Amniotic epithelial cell (primary cell): ENCODE data around the gene ELP4.

Source experiments
- DNase-seq: peaks from one replicate; pipeline ENCODE4 v3.0.0-alpha.2; 2010; ENCODE audit warnings: low read depth

ELP4 gene

DNA sequence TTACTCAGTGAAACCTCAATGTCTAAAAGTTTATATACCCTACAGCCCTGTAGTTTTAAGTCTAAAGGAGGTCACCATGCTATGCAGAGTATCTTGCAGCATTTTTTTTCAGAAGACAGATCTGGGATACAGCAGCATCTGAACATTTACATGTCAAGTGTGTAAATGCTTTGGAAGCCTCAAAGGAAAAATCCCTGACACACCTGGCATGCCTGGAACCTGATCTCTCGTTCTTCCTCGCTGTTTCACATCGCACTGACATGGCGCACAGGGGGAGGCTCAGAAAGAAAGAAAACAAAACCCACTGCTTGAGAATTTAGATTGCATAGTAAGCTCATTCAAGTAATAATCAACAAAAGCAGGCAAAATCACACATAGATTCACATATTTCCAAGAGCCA is 270.5 kb downstream of the ELP4 start:
- DNase-seq: no peak

DNA sequence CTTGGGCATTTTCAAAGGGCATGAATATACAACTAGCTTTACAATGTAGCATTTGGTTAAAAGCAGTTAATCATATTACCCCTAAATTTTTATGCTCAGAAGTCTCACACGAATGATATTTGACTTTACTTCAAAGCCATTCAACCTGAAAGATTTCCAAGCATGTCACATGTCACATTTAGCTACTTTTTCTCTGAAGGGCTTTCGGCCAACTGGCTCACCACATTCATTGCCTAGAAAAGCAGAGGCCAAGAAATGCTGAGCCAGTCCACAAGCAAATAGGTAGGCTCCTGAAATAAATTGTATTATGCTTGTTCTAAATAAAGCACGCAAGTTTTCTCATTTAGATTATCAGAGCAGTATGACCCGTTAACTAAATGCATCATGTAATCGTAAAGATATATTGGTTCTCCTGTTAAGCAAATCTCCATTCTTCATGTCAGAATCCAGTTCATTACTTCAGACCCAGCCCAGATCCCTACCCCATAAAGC is 271.0 kb downstream of the ELP4 start:
- no peak for DNase-seq

DNA sequence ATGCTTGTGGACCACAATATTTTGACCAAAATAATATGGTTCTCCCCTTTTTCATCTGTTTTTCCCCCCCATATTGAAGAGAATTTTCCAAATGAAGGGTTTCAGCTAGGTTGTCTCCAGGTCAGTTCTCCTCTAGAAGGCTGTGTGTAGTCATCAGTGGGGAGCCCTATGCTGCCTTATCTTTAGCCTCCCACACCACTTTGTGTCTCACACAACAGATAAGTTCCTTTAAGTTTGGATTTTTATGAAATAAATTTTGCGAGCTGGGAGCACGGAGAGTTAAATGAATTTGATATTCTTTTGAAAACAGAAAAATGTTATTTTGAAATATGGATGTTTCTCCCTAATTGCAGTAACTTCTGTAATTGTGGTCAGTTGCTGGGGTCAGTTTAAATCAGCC is 272.7 kb downstream of the ELP4 start:
- no peak for DNase-seq

DNA sequence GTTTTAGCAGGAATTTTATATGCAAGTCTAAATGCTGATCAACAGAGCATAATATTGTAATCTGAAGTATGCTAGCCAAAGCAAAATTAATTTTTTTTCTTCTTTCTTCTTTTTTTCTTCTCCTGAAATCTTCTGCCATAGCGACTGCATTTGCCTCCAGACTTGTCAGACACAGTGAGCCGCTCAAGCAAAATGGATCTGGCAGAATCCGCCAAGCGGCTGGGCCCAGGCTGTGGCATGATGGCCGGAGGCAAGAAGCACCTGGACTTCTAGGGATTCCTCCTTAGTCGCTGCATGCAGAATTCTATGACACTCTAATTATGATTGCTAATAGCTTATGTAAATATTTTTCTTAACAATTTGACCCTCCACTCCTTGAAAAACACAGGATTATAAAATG is 273.7 kb downstream of the ELP4 start:
- DNase-seq: no peak

DNA sequence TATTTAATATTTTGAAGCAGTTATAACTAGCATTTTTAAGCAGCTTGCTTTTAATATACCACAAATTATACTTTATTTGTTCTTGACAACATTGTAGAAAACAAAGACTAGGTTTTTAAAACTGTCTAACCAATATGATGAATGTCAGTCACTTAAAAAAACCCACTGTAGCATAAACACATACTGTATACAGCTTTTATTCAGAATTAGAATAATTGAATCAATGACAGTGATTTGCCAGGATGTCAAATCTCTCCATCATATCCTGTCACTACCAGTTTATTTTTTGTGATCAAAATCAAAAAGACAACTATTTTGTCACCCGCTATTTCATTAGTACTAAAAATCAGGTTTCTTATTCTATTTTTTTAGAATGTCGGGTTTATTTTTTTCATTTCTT is 275.0 kb downstream of the ELP4 start:
- DNase-seq: no peak

DNA sequence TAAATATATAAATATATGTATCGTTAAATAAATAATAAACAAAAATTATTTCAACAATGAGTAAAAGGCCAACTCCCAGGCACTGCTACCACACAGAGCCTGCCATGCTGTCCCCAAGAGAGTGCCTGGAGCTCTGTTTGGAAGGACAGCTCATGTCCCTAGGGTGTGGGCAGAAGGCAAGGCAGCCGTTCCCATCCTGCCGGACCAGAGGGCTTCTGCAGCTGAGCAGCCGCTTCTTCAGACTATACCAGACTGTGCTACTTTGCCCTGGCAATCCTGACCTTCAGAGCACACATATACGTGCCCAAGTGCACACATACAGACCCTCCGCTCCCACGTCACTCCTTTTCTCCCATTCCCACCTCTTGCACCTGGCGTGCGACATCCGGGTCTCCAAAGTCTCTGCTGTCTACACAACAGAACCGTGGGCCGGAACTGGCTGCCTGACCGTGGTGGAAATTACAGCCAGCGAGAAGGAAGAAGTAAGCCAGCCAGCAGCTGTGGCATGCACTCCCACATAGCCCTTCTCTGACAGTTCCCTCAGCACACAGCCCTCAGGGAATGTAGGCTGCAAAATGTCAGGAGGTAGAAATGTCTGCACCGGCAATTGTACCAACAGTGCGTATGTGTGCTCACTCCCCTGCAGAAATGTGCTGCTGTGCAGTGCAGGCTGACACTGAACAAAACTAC is 277.6 kb downstream of the ELP4 start:
- no peak for DNase-seq

DNA sequence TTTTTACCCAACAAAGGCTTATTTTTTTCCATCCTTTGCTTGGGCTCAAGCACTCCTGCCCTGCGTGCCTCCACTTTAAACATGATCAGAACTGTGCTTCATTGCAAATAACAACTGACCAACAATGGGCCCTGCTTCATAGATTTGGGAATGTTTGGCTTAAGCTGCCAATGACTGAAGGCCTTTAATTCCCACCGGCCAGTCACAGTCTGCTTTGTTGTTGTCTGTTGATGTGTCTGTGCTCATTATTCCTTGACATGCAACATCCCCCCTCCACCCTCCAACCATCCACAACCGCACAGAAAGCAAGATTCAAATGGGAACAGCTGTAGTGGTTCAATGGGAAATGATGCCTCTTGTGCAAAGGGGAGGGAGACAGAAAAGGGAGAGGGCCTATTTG is 278.5 kb downstream of the ELP4 start:
- DNase-seq: no peak

DNA sequence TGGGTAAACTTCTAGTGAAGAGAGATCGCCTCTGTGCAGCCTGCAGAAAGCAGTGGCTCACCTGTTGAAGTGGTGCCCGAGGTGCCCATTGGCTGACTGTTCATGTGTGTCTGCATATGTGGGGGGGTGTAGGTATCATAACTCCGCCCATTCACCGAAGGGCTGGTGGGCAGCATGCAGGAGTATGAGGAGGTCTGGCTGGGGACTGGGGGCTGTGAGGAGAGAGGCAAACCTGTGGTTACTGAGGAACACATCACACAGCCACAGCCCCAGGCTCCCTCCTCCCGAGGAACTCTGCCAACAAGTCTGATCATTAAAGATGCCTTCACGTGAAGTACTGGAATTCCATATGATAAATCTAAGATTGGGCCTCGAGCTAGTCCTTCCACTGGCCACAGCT is 281.1 kb downstream of the ELP4 start:
- no peak for DNase-seq

DNA sequence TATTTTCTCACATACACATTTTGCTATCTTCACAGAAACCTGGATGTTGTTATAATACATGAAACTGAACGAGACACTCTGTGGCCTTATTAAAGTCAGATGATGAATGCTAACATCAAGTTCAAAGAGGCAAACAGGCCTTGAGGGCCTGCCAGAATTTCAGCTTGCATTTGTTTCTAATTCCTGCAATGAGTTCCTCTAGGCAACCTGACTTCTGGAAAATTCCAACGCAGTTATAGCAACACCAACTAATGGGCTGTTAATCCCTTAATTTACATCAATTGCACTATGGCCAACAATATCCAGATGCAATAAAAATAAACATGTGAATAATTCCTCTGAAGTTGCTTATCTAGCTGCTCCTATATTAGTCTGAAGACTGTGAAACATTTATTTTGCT is 282.5 kb downstream of the ELP4 start:
- no peak for DNase-seq

DNA sequence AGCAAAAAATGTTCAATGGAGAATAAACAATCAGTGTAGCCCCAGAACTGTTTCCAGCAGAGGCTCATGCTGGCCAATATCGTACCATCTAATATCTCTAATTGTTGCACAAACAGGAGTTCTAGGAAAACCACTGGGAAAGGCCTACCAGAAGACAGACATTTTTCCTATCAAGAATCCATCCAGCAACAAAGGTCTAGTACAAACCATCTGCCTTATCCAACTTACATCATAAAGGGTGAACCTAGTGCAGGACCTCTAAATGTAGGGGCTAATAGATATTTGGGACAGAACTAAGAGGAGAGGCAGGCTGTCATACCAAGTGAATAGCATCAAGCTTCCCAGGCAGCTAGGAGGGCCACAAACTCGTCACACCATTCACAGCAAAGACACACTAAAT is 282.9 kb downstream of the ELP4 start:
- no peak for DNase-seq

DNA sequence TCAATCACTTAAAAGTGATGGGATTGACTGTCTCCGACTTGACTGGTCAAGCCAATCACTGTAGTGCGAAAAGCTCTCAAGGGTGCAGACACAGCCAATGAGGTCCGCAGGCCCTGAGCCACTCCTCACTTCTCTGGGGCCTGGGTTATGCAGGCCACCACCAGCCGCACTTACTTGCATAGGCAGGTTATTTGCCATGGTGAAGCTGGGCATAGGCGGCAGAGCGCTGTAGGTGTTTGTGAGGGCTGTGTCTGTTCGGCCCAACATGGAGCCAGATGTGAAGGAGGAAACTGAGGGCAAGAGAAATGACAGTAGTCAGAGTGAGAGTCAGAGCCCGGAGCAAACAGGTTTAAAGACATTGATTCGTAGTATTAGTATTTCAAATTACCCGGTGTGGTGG is 283.7 kb downstream of the ELP4 start:
- DNase-seq: no peak

DNA sequence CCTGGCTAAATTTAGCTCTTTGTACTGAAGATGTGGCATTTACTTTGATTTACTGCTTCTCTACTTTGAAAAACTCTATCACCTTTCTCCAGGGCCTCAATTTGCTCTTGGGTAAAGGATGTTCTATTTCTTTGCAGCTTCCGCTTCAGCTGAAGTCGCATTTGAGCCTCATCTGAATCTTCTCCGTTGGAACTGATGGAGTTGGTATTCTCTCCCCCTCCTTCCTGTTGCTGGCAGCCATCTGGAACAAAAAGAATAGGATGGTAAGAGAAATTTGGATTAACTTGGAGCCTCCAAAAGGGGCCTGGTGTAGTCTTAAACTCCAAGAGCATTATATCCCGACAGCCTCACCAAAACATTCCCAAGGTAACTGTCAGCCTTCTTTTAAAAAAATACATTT is 285.0 kb downstream of the ELP4 start:
- no peak for DNase-seq

DNA sequence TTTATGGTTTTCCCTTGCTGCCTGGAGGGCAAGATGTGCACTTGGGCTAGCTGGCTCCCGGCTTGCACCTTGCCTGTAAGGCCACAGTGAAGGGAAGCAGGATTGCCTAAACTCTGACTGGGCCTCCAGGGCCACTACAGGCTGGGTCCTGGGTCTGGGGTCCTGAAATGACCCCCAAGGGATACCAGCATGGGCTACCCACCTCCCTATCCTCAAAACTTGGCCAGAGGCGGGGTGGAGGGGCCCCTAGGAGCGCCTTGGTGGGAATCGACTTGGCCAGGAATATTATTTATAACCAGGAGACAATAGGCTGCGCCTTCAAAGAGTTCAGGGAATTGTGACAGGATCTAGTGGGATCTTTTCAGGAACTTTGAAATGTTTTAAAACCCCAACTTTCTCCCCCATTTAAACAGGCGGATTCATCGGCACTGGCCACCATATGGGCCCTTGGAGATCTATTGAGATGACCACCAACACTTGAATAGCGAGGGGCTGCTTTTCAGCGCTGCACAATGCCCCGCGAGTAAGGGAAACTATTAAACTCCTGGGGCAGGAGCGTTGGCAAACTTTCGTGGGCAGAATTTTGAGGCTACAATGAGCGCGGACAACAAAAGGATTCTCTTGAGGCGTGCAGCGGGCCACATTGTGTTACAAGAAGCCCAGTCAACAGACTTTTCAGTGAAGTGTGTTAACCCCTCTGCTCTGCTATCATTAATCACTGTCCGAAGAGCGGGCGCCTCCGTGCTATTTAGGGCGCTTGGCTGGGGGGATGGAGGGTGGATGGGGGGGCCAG is 286.3 kb downstream of the ELP4 start:
- DNase-seq: no peak

DNA sequence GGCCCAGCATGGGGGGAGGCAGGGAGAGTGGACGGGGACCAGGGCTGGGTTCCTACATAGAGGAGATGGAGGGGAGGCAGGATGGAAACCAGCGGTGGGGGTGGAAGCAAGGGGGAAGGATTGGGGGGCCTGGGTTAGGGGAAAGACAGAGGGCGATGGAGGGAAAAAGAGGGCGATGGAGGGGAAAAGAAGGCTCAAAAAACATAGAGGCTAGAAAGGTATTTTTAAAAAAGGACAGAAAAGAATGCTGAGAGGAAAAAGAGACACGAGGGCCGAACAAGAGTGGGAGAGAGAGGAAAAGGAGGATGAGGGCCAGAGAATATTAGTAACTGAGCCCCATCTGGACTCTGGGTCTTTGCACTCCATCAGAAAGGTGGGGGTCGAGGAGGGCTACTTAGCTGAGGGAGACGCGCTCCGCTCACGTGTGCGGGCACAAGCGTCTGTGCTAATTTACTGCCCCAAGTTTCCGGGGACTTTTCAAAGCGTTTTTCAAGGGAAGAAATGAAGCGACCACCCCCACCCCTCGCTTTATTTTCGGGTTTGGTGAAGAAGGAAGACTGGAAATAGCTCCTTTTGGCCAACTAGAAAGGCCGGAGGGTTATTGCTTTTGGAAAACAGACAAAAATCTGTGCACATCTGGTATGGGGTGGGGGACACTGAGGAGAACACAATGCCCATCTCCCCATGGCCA is 287.1 kb downstream of the ELP4 start:
- DNase-seq: no peak

DNA sequence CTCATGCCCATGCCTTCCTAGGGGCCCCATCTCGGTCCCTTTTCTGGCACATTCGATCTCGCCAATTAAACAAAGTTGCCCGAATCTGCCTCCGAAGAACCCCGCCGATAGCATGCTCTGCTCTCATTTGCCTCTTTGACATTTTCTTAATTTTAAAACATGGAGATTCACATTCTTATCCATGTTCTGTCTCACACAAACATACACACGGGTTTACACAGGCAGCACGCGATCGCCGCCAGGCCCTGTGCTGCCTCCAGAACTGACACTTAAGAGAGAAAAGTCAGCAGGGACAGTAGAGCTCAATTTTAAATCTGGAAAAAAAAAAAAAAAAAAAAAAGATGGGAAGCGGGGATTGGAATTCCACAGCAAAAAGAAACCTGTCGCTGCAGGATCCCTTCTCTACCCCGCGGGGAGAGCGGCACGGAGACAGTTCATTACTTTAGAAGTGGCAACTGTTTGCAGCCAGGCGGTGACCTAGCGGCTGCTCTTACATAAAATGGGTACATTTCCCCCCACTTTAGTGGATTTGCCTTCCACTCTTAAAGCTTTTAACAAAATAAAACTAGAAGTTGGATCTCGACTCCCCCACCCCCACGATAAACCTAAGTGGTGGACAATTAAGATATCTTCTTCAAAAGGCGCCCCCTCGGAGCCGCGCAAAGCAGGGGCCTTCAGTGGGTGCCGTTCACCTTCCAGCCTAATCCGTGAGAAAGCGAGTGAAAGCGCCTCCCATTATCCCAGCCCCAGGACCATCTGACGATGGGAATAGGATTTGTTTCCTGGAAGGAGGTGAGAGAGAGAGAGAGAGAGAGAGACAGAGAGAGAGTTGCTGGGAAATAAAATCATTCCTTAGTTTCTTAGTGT is 287.9 kb downstream of the ELP4 start:
- no peak for DNase-seq

DNA sequence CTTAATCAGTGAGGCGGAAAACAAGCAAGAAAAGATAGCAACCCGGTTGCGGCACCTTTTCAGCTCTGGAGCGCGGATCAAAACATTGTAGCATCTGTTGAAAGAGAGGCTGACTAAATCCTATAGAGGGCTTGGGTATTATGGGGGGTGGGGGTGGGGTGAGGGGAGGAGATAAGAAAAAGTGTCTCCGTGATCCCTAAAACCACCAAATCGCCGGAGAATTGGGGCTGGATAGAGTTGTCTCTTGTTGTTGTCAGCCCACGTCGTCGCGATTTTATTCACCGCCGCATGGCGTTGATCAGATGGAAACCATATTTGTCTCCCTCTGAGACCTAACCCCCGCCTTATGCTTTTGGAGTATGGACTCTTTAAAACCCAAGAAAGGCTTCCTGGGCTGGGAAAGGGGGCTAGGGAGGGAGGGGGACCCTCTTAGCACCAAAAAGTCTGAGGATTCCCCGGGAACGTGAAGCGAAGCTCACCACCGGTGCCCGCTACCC is 288.5 kb downstream of the ELP4 start:
- DNase-seq: no peak

DNA sequence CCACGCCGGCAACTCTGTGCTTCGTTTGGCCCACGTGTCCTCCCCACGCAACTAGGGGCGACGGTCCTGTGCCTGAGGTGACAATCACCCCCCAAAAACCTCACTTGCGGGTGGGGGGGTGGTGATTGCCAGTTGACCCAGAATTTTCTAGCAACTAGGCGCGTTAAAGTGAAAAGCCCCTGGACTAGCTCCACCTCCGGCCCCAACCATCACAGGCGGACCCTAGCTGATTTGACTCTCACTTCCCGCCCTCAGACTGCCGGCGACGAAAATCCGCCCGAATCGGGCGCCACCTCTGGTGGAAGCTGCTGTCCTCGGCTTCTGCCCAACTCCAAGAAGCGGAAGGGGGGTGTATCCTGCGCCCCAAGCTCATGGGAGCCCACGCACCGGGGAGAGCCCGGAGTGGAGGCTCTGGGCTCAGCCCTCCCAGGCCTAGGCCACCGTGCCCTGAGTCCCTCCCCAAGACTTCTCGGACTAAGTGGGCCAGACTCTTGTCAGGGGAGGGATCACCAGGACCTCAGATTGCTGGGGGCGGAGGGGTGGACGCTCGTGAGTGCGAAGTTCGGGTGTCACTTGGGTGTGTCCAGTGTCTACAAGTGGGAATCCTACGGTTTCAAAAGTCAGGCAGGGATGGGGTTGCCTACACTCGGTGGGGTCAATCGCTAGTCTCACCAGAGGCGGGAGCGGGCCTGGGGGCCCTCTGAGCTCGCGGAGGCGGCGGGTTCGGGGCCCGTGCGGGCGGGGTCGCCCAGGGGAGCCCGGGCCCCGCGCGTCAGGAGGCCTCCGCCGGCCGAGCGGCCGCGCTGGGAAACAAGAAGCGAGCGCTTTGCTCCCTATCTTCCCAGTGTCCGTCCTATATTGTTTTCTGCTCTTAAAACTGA is 289.2 kb downstream of the ELP4 start:
- no peak for DNase-seq

DNA sequence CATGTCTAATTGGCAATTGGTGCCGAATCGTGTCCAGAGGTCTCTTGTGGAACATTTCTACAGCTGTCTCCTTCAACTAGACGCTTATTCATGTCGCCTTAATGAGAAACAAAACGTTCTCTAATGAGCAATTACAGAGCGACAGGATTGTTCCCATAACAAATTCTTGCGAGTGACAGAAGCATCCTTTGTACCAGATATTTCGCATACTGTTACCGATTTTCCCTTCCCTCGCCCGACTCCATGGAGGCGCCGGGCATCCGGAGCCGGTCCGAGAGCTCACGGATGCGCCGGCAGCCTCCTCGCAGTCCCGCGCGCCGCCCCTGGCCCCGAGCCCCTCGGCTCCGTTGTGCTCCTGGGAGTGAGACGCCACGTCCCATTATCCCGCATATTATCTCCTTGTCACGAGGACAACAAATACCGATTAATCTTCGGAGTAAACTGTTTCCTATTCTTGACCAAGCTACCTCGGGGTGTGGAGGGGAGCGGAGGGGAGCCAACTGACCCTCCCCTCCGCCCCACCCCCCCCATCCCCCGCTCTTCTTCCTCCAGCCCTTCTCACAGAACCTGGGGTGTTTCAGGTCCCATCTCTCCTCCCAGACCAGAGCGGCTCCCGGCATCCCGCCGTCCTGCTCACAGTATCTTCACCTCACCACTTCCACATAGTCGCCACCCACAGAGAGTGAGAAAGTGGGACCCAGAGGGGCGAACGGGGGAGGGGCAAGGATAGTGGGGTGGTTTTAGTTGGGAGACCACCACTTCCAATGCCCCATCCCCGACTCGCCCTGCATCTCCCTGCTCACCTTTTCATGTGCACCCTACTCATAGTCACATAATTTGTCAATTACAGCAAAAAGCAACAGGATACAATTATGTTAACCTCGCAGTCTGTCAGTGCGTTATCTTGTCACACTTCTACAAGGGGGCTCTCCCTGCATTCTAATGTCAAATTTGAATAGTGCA is 290.1 kb downstream of the ELP4 start:
- DNase-seq: no peak

DNA sequence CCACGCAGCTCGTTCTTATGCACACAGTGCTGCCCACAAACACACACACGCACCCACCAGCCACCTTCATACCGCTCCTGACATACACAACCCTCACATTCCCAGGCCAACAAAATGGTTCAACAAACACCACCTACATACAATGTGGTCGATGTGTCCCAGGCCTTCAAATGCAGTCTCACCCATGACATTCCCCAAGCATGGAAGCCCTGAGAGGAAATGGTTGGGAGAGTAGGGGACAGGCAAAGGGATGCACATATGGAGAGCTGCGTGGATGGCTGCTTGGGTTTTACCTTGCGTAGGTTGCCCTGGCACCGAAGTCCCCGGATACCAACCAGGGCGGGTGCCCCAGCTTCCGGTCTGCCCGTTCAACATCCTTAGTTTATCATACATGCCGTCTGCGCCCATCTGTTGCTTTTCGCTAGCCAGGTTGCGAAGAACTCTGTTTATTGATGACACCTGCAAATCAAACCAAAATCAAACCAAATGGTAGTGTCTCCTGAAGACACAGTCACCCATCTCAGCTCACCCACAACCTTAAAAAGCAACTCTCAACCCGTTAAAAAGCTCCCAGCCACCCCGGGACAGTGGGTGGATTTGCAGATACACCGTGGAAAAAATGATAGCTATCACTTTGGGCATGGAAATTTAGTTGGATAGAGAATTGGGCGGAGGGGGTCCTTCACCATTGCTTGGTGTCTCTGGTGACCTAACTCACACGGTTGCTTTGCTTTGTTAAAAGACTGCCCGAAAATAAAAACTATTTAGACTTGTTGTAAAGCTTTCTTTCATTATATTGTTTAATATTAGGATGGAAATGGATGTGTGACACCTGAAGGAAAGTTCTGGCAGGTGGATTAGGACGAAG is 291.1 kb downstream of the ELP4 start:
- DNase-seq: no peak
